ENCODE results near the gene CHAF1B. TPM values are rescaled to one million over a fixed set of nuclear protein-coding genes. Genes with fewer than 3 reads are reported as not detected.

The CHAF1B gene
- total RNA-seq, 1 experiment from 2014 or later = 20.7 TPM

GRCh38 chr21:36344931-36345330 is 40.3 kb upstream of the CHAF1B start:
- ATAC-seq = no peak
- Mint-ChIP-seq H3K36me3 (peaks cover 62% of the 10 kb centered on the region), H3K4me1 (no peaks in the 10 kb centered on the region), H3K9me3 (no peaks in the 10 kb centered on the region), H3K4me3 (no peak overlapping the region), H3K27me3 (ENCODE audit: low read depth) (no peaks in the 10 kb centered on the region), H3K27ac (no peak overlapping the region)
- no peak for DNase-seq (ENCODE audit: low spot score)
- ChIA-PET CTCF (interaction anchor here (1.2 kb wide), 1 partner anchor 44 kb away, joined by 7 read pairs; no protein-coding TSS in a partner anchor), POLR2A (no interaction called here)
- TF ChIP-seq, protein P1, sequence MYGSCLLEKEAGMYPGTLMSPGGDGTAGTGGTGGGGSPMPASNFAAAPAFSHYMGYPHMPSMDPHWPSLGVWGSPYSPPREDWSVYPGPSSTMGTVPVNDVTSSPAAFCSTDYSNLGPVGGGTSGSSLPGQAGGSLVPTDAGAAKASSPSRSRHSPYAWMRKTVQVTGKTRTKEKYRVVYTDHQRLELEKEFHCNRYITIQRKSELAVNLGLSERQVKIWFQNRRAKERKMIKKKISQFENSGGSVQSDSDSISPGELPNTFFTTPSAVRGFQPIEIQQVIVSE (CRISPR knock-in tag; IDR thresholded peaks at IDR 0.05; ENCODE audit: borderline replicate concordance) = no peak
- TF ChIP-seq ESRRA (CRISPR knock-in tag; IDR thresholded peaks at IDR 0.05; ENCODE audit: borderline replicate concordance) = no peak
- TF ChIP-seq RORB (CRISPR knock-in tag; IDR thresholded peaks at IDR 0.05) = no peak
- TF ChIP-seq SMAD4 (CRISPR knock-in tag; IDR thresholded peaks at IDR 0.05) = no peak
- TF ChIP-seq FOXP1 (CRISPR knock-in tag; IDR thresholded peaks at IDR 0.05; ENCODE audit: borderline replicate concordance) = no peak
- no peak for TF ChIP-seq ZNF281 (CRISPR knock-in tag; IDR thresholded peaks at IDR 0.05)
- no peak for TF ChIP-seq AR (CRISPR knock-in tag; IDR thresholded peaks at IDR 0.05)
- TF ChIP-seq TCF7 (CRISPR knock-in tag; IDR thresholded peaks at IDR 0.05; ENCODE audit: low read depth) = no peak

DNA sequence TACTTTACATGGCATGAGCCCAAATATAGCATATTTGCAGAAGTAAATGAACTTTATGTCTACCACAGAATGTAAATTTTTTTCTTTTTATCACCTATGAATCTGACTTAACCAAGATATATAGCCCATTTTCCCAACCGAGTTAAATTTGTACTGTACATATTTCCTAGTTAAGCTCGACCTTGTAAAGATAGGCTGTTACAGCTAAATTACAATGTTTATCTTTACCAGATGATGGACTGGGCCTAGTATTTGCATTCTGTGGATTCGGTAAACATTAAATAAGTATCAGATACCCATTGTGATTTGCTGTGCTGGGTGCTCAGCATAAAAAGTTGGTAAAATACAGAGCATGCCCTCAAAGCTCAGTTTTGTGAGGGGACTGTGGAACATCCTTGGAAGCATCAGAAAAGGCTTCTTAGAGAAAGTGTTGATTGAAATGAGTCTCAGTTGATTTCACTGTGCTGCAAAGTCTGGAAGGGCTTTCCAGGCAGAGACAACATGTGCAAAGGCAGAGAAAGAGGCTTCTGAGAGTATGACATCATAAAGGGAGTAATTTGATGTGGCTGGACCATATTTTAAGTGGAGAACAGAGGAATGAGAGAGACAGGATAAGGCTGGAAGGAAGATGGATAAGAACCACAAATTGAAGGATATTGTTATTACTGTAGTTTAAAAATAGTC is 37.8 kb upstream of the CHAF1B start:
- TF ChIP-seq IRF2 (CRISPR knock-in tag; IDR thresholded peaks at IDR 0.05; ENCODE audit: borderline replicate concordance, low read depth) = no peak
- TF ChIP-seq, protein P2, sequence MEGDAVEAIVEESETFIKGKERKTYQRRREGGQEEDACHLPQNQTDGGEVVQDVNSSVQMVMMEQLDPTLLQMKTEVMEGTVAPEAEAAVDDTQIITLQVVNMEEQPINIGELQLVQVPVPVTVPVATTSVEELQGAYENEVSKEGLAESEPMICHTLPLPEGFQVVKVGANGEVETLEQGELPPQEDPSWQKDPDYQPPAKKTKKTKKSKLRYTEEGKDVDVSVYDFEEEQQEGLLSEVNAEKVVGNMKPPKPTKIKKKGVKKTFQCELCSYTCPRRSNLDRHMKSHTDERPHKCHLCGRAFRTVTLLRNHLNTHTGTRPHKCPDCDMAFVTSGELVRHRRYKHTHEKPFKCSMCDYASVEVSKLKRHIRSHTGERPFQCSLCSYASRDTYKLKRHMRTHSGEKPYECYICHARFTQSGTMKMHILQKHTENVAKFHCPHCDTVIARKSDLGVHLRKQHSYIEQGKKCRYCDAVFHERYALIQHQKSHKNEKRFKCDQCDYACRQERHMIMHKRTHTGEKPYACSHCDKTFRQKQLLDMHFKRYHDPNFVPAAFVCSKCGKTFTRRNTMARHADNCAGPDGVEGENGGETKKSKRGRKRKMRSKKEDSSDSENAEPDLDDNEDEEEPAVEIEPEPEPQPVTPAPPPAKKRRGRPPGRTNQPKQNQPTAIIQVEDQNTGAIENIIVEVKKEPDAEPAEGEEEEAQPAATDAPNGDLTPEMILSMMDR (IDR thresholded peaks at IDR 0.05) = no peak
- TF ChIP-seq ELF4 (CRISPR knock-in tag; IDR thresholded peaks at IDR 0.05; ENCODE audit: low read depth) = no peak
- no peak for TF ChIP-seq ZNF396 (CRISPR knock-in tag; IDR thresholded peaks at IDR 0.05; ENCODE audit: borderline replicate concordance)
- TF ChIP-seq ARID4B (CRISPR knock-in tag; IDR thresholded peaks at IDR 0.05; ENCODE audit: borderline replicate concordance) = no peak
- TF ChIP-seq FOXK1 (CRISPR knock-in tag; IDR thresholded peaks at IDR 0.05) = no peak
- TF ChIP-seq ZNF671 (CRISPR knock-in tag; IDR thresholded peaks at IDR 0.05) = no peak
- TF ChIP-seq, protein P3, sequence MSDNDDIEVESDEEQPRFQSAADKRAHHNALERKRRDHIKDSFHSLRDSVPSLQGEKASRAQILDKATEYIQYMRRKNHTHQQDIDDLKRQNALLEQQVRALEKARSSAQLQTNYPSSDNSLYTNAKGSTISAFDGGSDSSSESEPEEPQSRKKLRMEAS (CRISPR knock-in tag; IDR thresholded peaks at IDR 0.05) = no peak
- no peak for TF ChIP-seq TCF7 (CRISPR knock-in tag; IDR thresholded peaks at IDR 0.05; ENCODE audit: low read depth)
- no peak for TF ChIP-seq OVOL2 (CRISPR knock-in tag; IDR thresholded peaks at IDR 0.05; ENCODE audit: borderline replicate concordance)
- no peak for TF ChIP-seq SP1 (CRISPR knock-in tag; conservative IDR thresholded peaks at IDR 0.05)
- no peak for TF ChIP-seq TP53 (CRISPR knock-in tag; IDR thresholded peaks at IDR 0.05)
- no peak for TF ChIP-seq MYBL2 (CRISPR knock-in tag; IDR thresholded peaks at IDR 0.05)
- TF ChIP-seq ZMAT4 (CRISPR knock-in tag; IDR thresholded peaks at IDR 0.05) = no peak
- Mint-ChIP-seq H3K27me3 (ENCODE audit: low read depth) (no peaks in the 10 kb centered on the region), H3K27ac (no peak overlapping the region), H3K9me3 (no peaks in the 10 kb centered on the region), H3K36me3 (peaks cover 62% of the 10 kb centered on the region), H3K4me1 (no peaks in the 10 kb centered on the region), H3K4me3 (no peak overlapping the region)
- ChIA-PET POLR2A (no interaction called here), CTCF (interaction anchor here (0.6 kb wide), 1 partner anchor 57 kb away, joined by 3 read pairs; no protein-coding TSS in a partner anchor)
- DNase-seq (ENCODE audit: low spot score) (no peak), ATAC-seq (no peak)

Data from WTC11 (cell line).